Ishikawa (cell line): Measurements from ENCODE around the gene ACTA2.
A peak's percentile ranks its signal among the peaks of the same experiment; 100 is the strongest.

ENCODE experiments used
- RAD21 ChIP-seq: IDR thresholded peaks from 2 replicates; pipeline ENCODE4 v1.6.1; 2012; ENCODE audit warnings: low read depth
- TCF12 ChIP-seq: IDR thresholded peaks from 2 replicates; pipeline ENCODE4 v1.6.1; 2012; ENCODE audit warnings: low read depth

DNA sequence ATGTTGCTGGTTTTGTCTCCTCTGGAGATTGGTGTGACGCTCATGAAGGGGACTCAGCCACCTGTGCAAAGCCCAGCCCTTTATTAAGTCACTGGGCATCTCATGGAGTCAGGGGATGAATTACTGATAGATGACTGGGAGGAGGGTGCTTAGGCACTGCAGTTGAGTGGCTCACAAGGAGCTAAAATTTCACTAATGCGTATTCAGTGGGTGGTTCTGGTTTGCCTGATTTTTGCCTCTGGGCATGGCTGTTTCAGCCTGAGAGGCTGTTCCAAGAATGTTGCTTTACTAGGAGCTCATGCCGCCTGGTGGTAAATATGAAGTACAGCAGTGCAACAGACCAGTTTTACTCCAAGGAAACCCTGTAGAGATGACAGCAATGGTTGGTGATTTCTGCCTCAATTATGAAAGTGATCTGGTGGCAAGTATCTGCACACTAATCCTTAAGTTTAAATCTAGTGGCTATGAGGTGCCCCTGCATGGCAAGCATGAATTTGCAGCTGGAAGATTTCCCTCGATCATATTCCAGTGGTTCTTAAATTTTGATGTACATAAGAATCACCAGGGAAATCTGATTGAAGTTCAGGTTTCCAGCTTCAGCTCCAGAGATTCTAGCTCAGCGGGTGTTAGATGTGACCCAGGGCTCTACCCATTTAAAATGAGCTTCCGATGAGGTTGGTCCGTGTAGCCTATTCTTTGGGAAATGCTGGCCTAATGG is 19.9 kb downstream of the ACTA2 start:
- TF ChIP-seq TCF12 (no peak), RAD21 (peak; percentile 98)
